Body of pancreas (tissue), 4 donors: Measurements from ENCODE around the gene NTHL1. TPM values are rescaled to one million over a fixed set of nuclear protein-coding genes. Genes with fewer than 3 reads are reported as not detected.

Experiments
- ATAC-seq: fragments of 150-250 bp; one replicate; pipeline ENCODE4 v1.9.1; 2016
- DNase-seq, 4 donors: peaks; one replicate each; pipeline ENCODE4 v3.0.0-alpha.2; 2019
- H3K27ac ChIP-seq, 4 donors: fragments of 200-600 bp; sonication (generic); 1 replicate in 3 of 4; 2 replicates in 1 of 4; pipeline versions ENCODE4 v1.5.1 to v1.6.1; 2016 to 2019; ENCODE audit warnings: mild to moderate bottlenecking in 1 of 4, mixed read lengths in 1 of 4, moderate library complexity in 1 of 4
- H3K27me3 ChIP-seq, 2 donors: fragments of 200-600 bp; sonication (generic); one replicate each; pipeline ENCODE4 v1.6.0; 2016; ENCODE audit warnings: mild to moderate bottlenecking in 1 of 2
- H3K36me3 ChIP-seq, 2 donors: fragments of 200-600 bp; sonication (generic); replicated peaks in 1 of 2; 2 replicates each; pipeline ENCODE4 v1.5.1; 2016; ENCODE audit warnings: low read depth in 2 of 2; ENCODE audit not compliant: insufficient read depth in 1 of 2
- H3K4me1 ChIP-seq: fragments of 200-600 bp; sonication (generic); one replicate; pipeline ENCODE4 v1.6.0; 2016
- H3K4me3 ChIP-seq, 2 donors: fragments of 200-600 bp; sonication (generic); 1 replicate in 1 of 2; 2 replicates in 1 of 2; pipeline ENCODE4 v1.5.1; 2016 to 2019
- H3K9me3 ChIP-seq, 3 donors: fragments of 200-600 bp; sonication (generic); 1 replicate in 2 of 3; 2 replicates in 1 of 3; pipeline ENCODE4 v1.5.1; 2016
- CTCF ChIP-seq, 7 experiments: fragments of 450-650 bp in 4 of 7; fragments of 200-600 bp in 3 of 7; sonication (generic) in 3 of 7; IDR thresholded peaks; one replicate each; pipeline ENCODE4 v1.5.1; 2016 to 2019; ENCODE audit warnings: antibody characterized with exemption in 7 of 7
- POLR2A ChIP-seq, 3 donors: fragments of 450-650 bp; IDR thresholded peaks; one replicate each; pipeline ENCODE4 v1.6.1; 2016; ENCODE audit warnings: antibody characterized with exemption in 3 of 3, mild to moderate bottlenecking in 2 of 3
- WGBS, 2 donors: methylation state at CpG; one replicate each; pipeline ENCODE4 v1.1.5; 2017; 5-methylcytosine and 5-hydroxymethylcytosine counted together
- intact Hi-C: fragments of 100-400 bp; cut with DNase I; formaldehyde crosslinking; loops from one replicate; pipeline ENCODE4 v1.15.1; 2023
- total RNA-seq, 2 donors: library from RNA; depleted of rRNA; stranded (reverse); fragments of >200 nt; gene quantifications; one replicate each; pipeline ENCODE4 v1.1.0, GENCODE V29; 2016

NTHL1 gene
- total RNA-seq, 2 donors from 2014 or later: 15.2 to 19.7 TPM

GRCh38 chr16:2090777-2091546, 43.3 kb upstream of the NTHL1 start:
- Histone ChIP-seq H3K4me1 (peaks cover 31% of the 10 kb centered on the region), H3K9me3 (no peaks in the 10 kb centered on the region), H3K27me3 (no peaks in the 10 kb centered on the region), H3K36me3 (peaks cover 4 to 10% of the 10 kb centered on the region in 2 donors), H3K4me3 (no peak overlapping the region), H3K27ac (peak overlapping the region; percentile 48 to 90 (median 84))
- peak in 6 of 7 experiments; percentile 21 to 70 (median 49) for TF ChIP-seq CTCF (IDR thresholded peaks at IDR 0.05)
- TF ChIP-seq POLR2A (IDR thresholded peaks at IDR 0.05): peak in 1 of 3 donors; percentile 29
- ATAC-seq (peak; percentile 88), DNase-seq (peak; percentile 93 to 95 (median 94))
- intact Hi-C loops: no loop called here
- 22 to 38% methylated on average over 36 to 75 of the region's 101 CpGs for WGBS, 2 donors

- H3K4me3 ChIP-seq: no peak overlapping the region
- peaks cover 4 to 10% of the 10 kb centered on the region in 2 donors for H3K36me3 ChIP-seq
- H3K4me1 ChIP-seq: peaks cover 31% of the 10 kb centered on the region
- intact Hi-C loops: no loop called here
- DNase-seq: peak in 2 of 4 donors; percentile 43 to 57
- no peaks in the 10 kb centered on the region for H3K27me3 ChIP-seq
- TF ChIP-seq POLR2A (IDR thresholded peaks at IDR 0.05) (no peak), CTCF (IDR thresholded peaks at IDR 0.05) (no peak)
- H3K9me3 ChIP-seq: no peaks in the 10 kb centered on the region
- H3K27ac ChIP-seq: peak overlapping the region; percentile 48 to 90 (median 84)
- 0 to 60% methylated on average over 1 to 10 of the region's 14 CpGs for WGBS, 2 donors
- ATAC-seq: peak; percentile 8
These were observed 42.8 kb upstream of the NTHL1 start for GRCh38 chr16:2090481-2090776.

- peaks cover 4 to 10% of the 10 kb centered on the region in 2 donors for H3K36me3 ChIP-seq
- ATAC-seq (no peak), DNase-seq (peak in 1 of 4 donors; percentile 33)
- intact Hi-C loops: loop anchor here (10.0 kb wide), 1 partner anchor 65 kb away; the partner anchor contains the start of gene NHERF2
- no peak for TF ChIP-seq CTCF (IDR thresholded peaks at IDR 0.05)
- TF ChIP-seq POLR2A (IDR thresholded peaks at IDR 0.05): no peak
- peaks cover 31% of the 10 kb centered on the region for H3K4me1 ChIP-seq
- whole genome bisulfite sequencing, 2 donors: 60 to 89% methylated on average over 12 to 31 of the region's 44 CpGs
- peak overlapping the region; percentile 48 to 90 (median 84) for H3K27ac ChIP-seq
- no peak overlapping the region for H3K4me3 ChIP-seq
- no peaks in the 10 kb centered on the region for H3K9me3 ChIP-seq
- no peaks in the 10 kb centered on the region for H3K27me3 ChIP-seq
These were observed 42.3 kb upstream of the NTHL1 start for GRCh38 chr16:2089706-2090480.

- intact Hi-C loops: loop anchor here (10.0 kb wide), 1 partner anchor 64 kb away; the partner anchor contains the start of gene NHERF2
- Histone ChIP-seq H3K27me3 (no peaks in the 10 kb centered on the region), H3K36me3 (peaks cover 4 to 10% of the 10 kb centered on the region in 2 donors), H3K4me3 (no peak overlapping the region), H3K9me3 (no peaks in the 10 kb centered on the region), H3K27ac (no peak overlapping the region), H3K4me1 (peaks cover 31% of the 10 kb centered on the region)
- WGBS, 2 donors: 89 to 100% methylated on average over 4 to 19 of the region's 20 CpGs
- no peak for DNase-seq
- no peak for TF ChIP-seq POLR2A (IDR thresholded peaks at IDR 0.05)
- no peak for TF ChIP-seq CTCF (IDR thresholded peaks at IDR 0.05)
- ATAC-seq: no peak
These were observed 41.2 kb upstream of the NTHL1 start for GRCh38 chr16:2088759-2089358.
